Upper lobe of left lung (tissue), 6 donors: ENCODE results near the gene NPTN. TPM values are rescaled to one million over a fixed set of nuclear protein-coding genes. Genes with fewer than 3 reads are reported as not detected.
"Not testable (repeated sequence)": the region's sequence is repeated elsewhere in the genome, so short reads cannot be mapped to it uniquely, and the experiment has no call there.

ENCODE experiments used
- ATAC-seq, 2 donors: fragments of 200-7000 bp; cut with Tn5 transposase; one replicate each; pipeline ENCODE4 v1.9.1; 2022; ENCODE audit warnings: mild to moderate bottlenecking in 2 of 2, moderate library complexity in 2 of 2; ENCODE audit not compliant: low FRiP score in 2 of 2
- DNase-seq, 2 donors: peaks; one replicate each; pipeline ENCODE4 v3.0.0-alpha.2; 2019 to 2020
- H3K27ac ChIP-seq, 4 donors: fragments of 200-600 bp; sonication (generic); one replicate each; pipeline ENCODE4 v1.5.1; 2016 to 2019
- H3K27me3 ChIP-seq, 4 donors: fragments of 200-600 bp; sonication (generic); one replicate each; pipeline ENCODE4 v1.5.1; 2017 to 2019
- H3K36me3 ChIP-seq, 4 donors: fragments of 200-600 bp; sonication (generic); one replicate each; pipeline ENCODE4 v1.5.1; 2016 to 2019
- H3K4me1 ChIP-seq, 4 donors: fragments of 200-600 bp; sonication (generic); one replicate each; pipeline ENCODE4 v1.5.1; 2018 to 2019
- H3K4me3 ChIP-seq, 4 donors: fragments of 200-600 bp; sonication (generic); one replicate each; pipeline ENCODE4 v1.5.1; 2017 to 2019; ENCODE audit warnings: mild to moderate bottlenecking in 2 of 4, moderate library complexity in 1 of 4
- H3K9me3 ChIP-seq, 4 donors: fragments of 200-600 bp; sonication (generic); one replicate each; pipeline ENCODE4 v1.5.1; 2018 to 2019
- CTCF ChIP-seq, 6 experiments: fragments of 450-650 bp in 4 of 6; fragments of 200-600 bp in 2 of 6; sonication (generic) in 2 of 6; IDR thresholded peaks; one replicate each; pipeline ENCODE4 v1.5.1; 2016 to 2019; ENCODE audit warnings: antibody characterized with exemption in 6 of 6
- EP300 ChIP-seq, 4 donors: sonication (generic); formaldehyde crosslinking; IDR thresholded peaks; one replicate each; pipeline ENCODE4 v1.5.1; 2017; ENCODE audit warnings: antibody characterized with exemption in 4 of 4, control low read depth in 2 of 4
- POLR2A ChIP-seq, 4 donors: fragments of 450-650 bp; IDR thresholded peaks; one replicate each; pipeline ENCODE4 v1.5.1; 2016 to 2017; ENCODE audit warnings: antibody characterized with exemption in 4 of 4, mild to moderate bottlenecking in 2 of 4
- POLR2AphosphoS5 ChIP-seq, 2 donors: sonication (generic); formaldehyde crosslinking; IDR thresholded peaks; one replicate each; pipeline ENCODE4 v1.5.1; 2017; ENCODE audit warnings: antibody characterized with exemption in 2 of 2
- WGBS, 2 donors: methylation state at CpG; one replicate each; pipeline ENCODE4 v1.1.5; 2017 to 2018; 5-methylcytosine and 5-hydroxymethylcytosine counted together
- total RNA-seq, 6 donors: library from RNA; depleted of rRNA in 4 of 6; stranded (reverse); fragments of >200 nt in 4 of 6; gene quantifications; one replicate each; pipeline versions ENCODE4 v1.1.0 to v1.2.1, GENCODE V29; 2016 to 2021
- donor health status: DM: no; HTN: no; CAD: no; lungs with moderate emphysema.
- donor health status: DM: no; HTN: yes; CAD: no; lungs with severe emphysema.

The NPTN gene
- total RNA-seq, 6 donors from 2014 or later, result 70.2 to 151 (median 108) TPM

GRCh38 chr15:73584699-73585420 lies 48.3 kb downstream of the NPTN start:
- ATAC-seq (no peak), DNase-seq (no peak)
- Histone ChIP-seq H3K4me3 (no peak overlapping the region), H3K36me3 (peaks cover 16 to 94% (median 49%) of the 10 kb centered on the region in 4 donors), H3K4me1 (no peaks in the 10 kb centered on the region), H3K9me3 (no peaks in the 10 kb centered on the region), H3K27ac (no peak overlapping the region), H3K27me3 (no peaks in the 10 kb centered on the region)
- WGBS, 2 donors, result 57 to 58% methylated on average over 5 of the region's 5 CpGs
- TF ChIP-seq EP300 (IDR thresholded peaks at IDR 0.05), result no peak
- TF ChIP-seq POLR2AphosphoS5 (IDR thresholded peaks at IDR 0.05), result no peak
- TF ChIP-seq CTCF (IDR thresholded peaks at IDR 0.05), result no peak
- no peak for TF ChIP-seq POLR2A (IDR thresholded peaks at IDR 0.05)

- TF ChIP-seq CTCF (IDR thresholded peaks at IDR 0.05) (no peak), EP300 (IDR thresholded peaks at IDR 0.05) (no peak), POLR2A (IDR thresholded peaks at IDR 0.05) (no peak), POLR2AphosphoS5 (IDR thresholded peaks at IDR 0.05) (no peak)
- ATAC-seq (no peak), DNase-seq (no peak)
- Histone ChIP-seq H3K27ac (peak overlapping the region in 1 of 4 donors; percentile 19), H3K4me3 (no peak overlapping the region), H3K9me3 (no peaks in the 10 kb centered on the region), H3K4me1 (no peaks in the 10 kb centered on the region), H3K36me3 (peaks cover 16 to 92% (median 44%) of the 10 kb centered on the region in 4 donors), H3K27me3 (no peaks in the 10 kb centered on the region)
- 82 to 91% methylated on average over 3 of the region's 3 CpGs for WGBS, 2 donors
Observed at GRCh38 chr15:73583544-73583943, 49.6 kb downstream of the NPTN start.

GRCh38 chr15:73582851-73583379 lies 50.3 kb downstream of the NPTN start:
- Histone ChIP-seq H3K27me3 (no peaks in the 10 kb centered on the region), H3K36me3 (peaks cover 16 to 92% (median 40%) of the 10 kb centered on the region in 4 donors)
- ATAC-seq, result no peak

GRCh38 chr15:73578026-73578425 lies 55.2 kb downstream of the NPTN start:
- Histone ChIP-seq H3K4me3 (no peak overlapping the region), H3K27me3 (no peaks in the 10 kb centered on the region), H3K27ac (peak overlapping the region in 1 of 4 donors; percentile 17), H3K9me3 (no peaks in the 10 kb centered on the region), H3K4me1 (peaks cover 9 to 21% (median 15%) of the 10 kb centered on the region in 4 donors), H3K36me3 (peaks cover 3 to 78% (median 21%) of the 10 kb centered on the region in 4 donors)
- WGBS, 2 donors, result 90 to 93% methylated on average over 2 of the region's 2 CpGs
- ATAC-seq (no peak), DNase-seq (no peak)
- TF ChIP-seq EP300 (IDR thresholded peaks at IDR 0.05) (no peak), CTCF (IDR thresholded peaks at IDR 0.05) (no peak), POLR2A (IDR thresholded peaks at IDR 0.05) (no peak), POLR2AphosphoS5 (IDR thresholded peaks at IDR 0.05) (no peak)

More at GRCh38 chr15:73582851-73583379, 50.3 kb downstream of the NPTN start:
- no peak for DNase-seq
- no peaks in the 10 kb centered on the region for H3K9me3 ChIP-seq
- no peak for TF ChIP-seq POLR2AphosphoS5 (IDR thresholded peaks at IDR 0.05)
- TF ChIP-seq CTCF (IDR thresholded peaks at IDR 0.05), result no peak
- TF ChIP-seq EP300 (IDR thresholded peaks at IDR 0.05), result no peak
- TF ChIP-seq POLR2A (IDR thresholded peaks at IDR 0.05), result no peak
- H3K4me3 ChIP-seq, result no peak overlapping the region
- 83 to 87% methylated on average over 6 of the region's 6 CpGs for WGBS, 2 donors
- H3K4me1 ChIP-seq, result no peaks in the 10 kb centered on the region
- H3K27ac ChIP-seq, result no peak overlapping the region

GRCh38 chr15:73577593-73577992 lies 55.6 kb downstream of the NPTN start:
- not testable (repeated sequence) for ATAC-seq

More at GRCh38 chr15:73577593-73577992, 55.6 kb downstream of the NPTN start:
- Histone ChIP-seq H3K27ac (peak overlapping the region in 1 of 4 donors; percentile 17), H3K36me3 (peaks cover 3 to 78% (median 20%) of the 10 kb centered on the region in 4 donors), H3K4me1 (peaks cover 14 to 25% (median 19%) of the 10 kb centered on the region in 4 donors)
- not testable (repeated sequence) for H3K4me3 ChIP-seq, DNase-seq, H3K27me3 ChIP-seq, H3K9me3 ChIP-seq
